ENCODE results near the gene WWOX.

DNA sequence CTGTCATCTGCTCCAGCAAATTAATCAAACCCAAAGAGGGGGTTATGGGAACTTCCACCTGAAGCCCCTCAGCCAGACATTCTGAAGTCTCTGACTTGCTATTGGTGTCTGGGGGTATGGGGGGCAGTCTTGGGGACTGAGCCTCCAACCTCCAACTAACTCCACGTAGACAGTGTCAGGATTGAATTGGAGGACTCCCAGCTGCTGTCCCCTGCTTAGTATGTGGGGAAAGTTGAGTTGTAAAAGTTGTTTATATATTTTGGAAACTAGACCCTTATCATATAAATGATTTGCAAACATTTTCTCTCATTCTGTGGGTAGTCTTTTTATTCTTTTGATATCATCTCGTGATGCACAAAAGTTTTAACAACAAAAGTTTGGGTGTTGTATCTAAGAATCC, 689.2 kb downstream of the WWOX start:
- TF ChIP-seq CTCF (optimal IDR thresholded peaks at IDR 0.05 in 1 of 3, IDR thresholded peaks at IDR 0.05 in 1 of 3, conservative IDR thresholded peaks at IDR 0.05 in 1 of 3; ENCODE audit: extremely low read depth in 1 of 3, insufficient read depth in 2 of 3, low read length in 3 of 3): no peak
- no peak for TF ChIP-seq EZH2 (IDR thresholded peaks at IDR 0.05; ENCODE audit: low read length)

All from keratinocyte (primary cell).